NCI-H1105 (cell line): Measurements from ENCODE around the gene PF4V1.

Experiments
- DNase-seq: peaks from one replicate; lab custom pipeline; 2025; lab: John Stamatoyannopoulos, UW

The PF4V1 gene

GRCh38 chr4:73847526-73848182 is 5.4 kb upstream of the PF4V1 start:
- DNase-seq: no peak

GRCh38 chr4:73848183-73848777 is 4.8 kb upstream of the PF4V1 start:
- no peak for DNase-seq

GRCh38 chr4:73850261-73850970 is 2.7 kb upstream of the PF4V1 start:
- DNase-seq: no peak

- no peak for DNase-seq
These were observed 1.8 kb upstream of the PF4V1 start for GRCh38 chr4:73851293-73851692.

GRCh38 chr4:73852771-73853170 is 325 bp upstream of the PF4V1 start:
- DNase-seq: no peak

GRCh38 chr4:73853718-73854473 is 800 bp downstream of the PF4V1 start:
- DNase-seq: no peak

- DNase-seq: no peak
These were observed 2.3 kb downstream of the PF4V1 start for GRCh38 chr4:73855406-73855805.

GRCh38 chr4:73856518-73856917 is 3.4 kb downstream of the PF4V1 start:
- DNase-seq: no peak

- DNase-seq: no peak
These were observed 6.6 kb downstream of the PF4V1 start for GRCh38 chr4:73859614-73860088.

GRCh38 chr4:73860181-73860580 is 7.1 kb downstream of the PF4V1 start:
- no peak for DNase-seq

- no peak for DNase-seq
These were observed 7.8 kb downstream of the PF4V1 start for GRCh38 chr4:73860917-73861316.

- DNase-seq: no peak
These were observed 9.2 kb downstream of the PF4V1 start for GRCh38 chr4:73862322-73862721.

- DNase-seq: no peak
These were observed 11.3 kb downstream of the PF4V1 start for GRCh38 chr4:73864365-73864764.

- DNase-seq: no peak
These were observed 11.9 kb downstream of the PF4V1 start for GRCh38 chr4:73864961-73865360.

GRCh38 chr4:73865431-73866096 is 12.5 kb downstream of the PF4V1 start:
- no peak for DNase-seq

- no peak for DNase-seq
These were observed 13.2 kb downstream of the PF4V1 start for GRCh38 chr4:73866246-73866645.

- no peak for DNase-seq
These were observed 14.7 kb downstream of the PF4V1 start for GRCh38 chr4:73867783-73868182.

GRCh38 chr4:73868206-73869129 is 15.4 kb downstream of the PF4V1 start:
- no peak for DNase-seq

- DNase-seq: no peak
These were observed 16.3 kb downstream of the PF4V1 start, which contains the start of gene CXCL1 for GRCh38 chr4:73869130-73870055. Gene CXCL1, plus strand, starts transcription at chr4:73869393. Its CDS starts 78 bp downstream, at chr4:73869471.

GRCh38 chr4:73870260-73870659 is 17.2 kb downstream of the PF4V1 start:
- DNase-seq: no peak
